A549 treated with AZD9567 at 1 μM for 4 hours (cell line): ENCODE results near the gene RRAD. TPM values are rescaled to one million over a fixed set of nuclear protein-coding genes. Genes with fewer than 3 reads are reported as not detected.

Source experiments
- total RNA-seq: library from RNA; stranded (reverse); fragments of 200-300 nt; extraction: Qiagen RNA extraction; gene quantifications from 5 replicates; pipeline ENCODE4 v1.2.3, GENCODE V29; 2022; ENCODE audit not compliant: insufficient read depth

The RRAD gene, protein sequence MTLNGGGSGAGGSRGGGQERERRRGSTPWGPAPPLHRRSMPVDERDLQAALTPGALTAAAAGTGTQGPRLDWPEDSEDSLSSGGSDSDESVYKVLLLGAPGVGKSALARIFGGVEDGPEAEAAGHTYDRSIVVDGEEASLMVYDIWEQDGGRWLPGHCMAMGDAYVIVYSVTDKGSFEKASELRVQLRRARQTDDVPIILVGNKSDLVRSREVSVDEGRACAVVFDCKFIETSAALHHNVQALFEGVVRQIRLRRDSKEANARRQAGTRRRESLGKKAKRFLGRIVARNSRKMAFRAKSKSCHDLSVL
- 24.5 to 42.4 TPM (median 33.2 TPM) in 5 replicates for total RNA-seq

GRCh38 chr16:66925322-66925840 lies at the start of gene RRAD:
Gene RRAD (minus strand): TSS chr16:66925535. CDS start chr16:66925179, 356 bp downstream.

DNA sequence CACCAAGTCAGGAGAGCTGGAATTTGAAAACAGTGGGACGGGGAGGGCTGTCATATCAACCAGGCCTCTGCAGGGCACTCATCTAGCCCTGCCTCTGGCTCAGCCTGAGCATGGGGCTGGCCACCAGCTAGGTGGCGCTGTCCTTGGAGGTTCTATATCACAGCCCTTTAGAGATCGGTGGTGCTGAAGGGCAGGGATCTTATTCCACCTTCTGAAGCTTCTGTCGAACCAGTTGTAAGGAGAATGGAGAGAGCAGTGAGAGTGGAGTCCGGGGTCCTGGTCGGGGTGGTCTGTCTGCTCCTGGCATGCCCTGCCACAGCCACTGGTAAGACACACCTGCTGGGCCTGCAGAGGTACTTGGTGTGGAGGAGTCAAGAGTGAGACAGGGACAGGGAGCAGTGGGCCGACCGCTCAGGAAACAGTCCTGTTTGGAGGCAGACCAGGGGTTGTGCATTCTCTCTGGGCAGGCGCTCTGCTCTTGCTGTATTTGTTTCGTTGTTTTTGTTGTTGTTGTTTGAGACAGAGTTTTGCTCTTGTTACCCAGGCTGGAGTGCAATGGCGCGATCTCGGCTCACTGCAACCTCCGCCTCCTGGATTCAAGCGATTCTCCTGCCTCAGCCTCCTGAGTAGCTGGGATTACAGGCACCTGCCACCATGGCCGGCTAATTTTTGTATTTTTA lies 35.9 kb upstream of the RRAD start, which contains the start of gene CES3:
Gene CES3, plus strand, starts transcription at position 202 of the 680 bp plus-strand sequence. Its CDS starts 42 bp downstream, at position 244.

GRCh38 chr16:66935314-66936011 lies 10.1 kb upstream of the RRAD start, which contains the start of gene CES2:
Gene CES2 (plus strand): TSS chr16:66935516. CDS start chr16:66935636, 120 bp downstream.

GRCh38 chr16:66934138-66934838 lies 9.0 kb upstream of the RRAD start, which contains the start of gene CIAO2B:
Gene CIAO2B (minus strand): TSS chr16:66934402. CDS start chr16:66934364, 38 bp downstream.

DNA sequence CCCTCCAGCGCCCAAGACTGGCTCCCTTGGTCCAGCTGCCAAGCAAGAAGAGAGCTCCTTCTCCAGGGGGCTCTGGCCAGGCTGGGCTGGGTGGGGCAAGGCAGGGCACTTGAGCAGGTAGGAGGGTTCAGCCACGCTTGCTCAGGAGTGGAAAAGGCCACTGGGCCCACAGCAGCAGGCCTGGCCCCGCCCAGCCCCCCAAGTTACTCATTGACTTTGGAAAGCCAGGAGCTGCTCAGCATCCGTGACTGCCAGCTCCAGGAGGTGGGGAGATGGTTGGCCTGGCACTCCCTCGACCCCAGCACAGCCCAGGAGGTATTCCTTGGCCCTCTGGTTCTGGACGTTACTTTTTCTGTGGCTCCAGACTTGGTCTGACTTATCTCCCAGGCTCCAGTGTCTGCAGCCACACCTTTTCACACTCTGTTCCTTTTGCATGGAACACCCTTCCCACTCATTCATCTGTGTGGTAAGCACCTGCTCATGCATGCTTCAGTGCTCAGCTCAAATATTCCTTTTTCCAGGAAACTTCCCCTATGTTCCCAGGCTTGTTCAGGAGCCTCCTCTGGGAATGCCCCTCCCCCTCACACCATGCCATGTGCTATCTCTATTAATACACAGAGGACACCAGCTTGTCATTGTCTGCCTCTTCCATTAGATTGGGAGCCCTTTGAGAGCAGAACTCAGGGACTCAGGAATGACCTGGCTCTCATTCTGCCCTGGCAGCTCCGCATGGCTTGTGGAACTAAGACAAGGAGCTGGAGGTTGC lies 6.3 kb downstream of the RRAD start, which contains the start of gene CDH16:
Gene CDH16, minus strand, starts transcription at position 83 of the 766 bp plus-strand sequence. CDS start 820 bp downstream, outside the sequence.

GRCh38 chr16:66880288-66881013 lies 44.9 kb downstream of the RRAD start, which contains the start of gene PDP2:
Gene PDP2 (plus strand): TSS chr16:66880515. CDS start chr16:66884285, 3,770 bp downstream.

Other genes starting within 250 kb of the RRAD start
- 24.1 to 39.8 TPM (median 37.2 TPM) in 5 replicates for gene CMTM4, start 228.8 kb downstream of the RRAD start, total RNA-seq
- 40.6 to 57.0 TPM (median 55.7 TPM) in 5 replicates for gene DYNC1LI2, start 173.9 kb downstream of the RRAD start, total RNA-seq
- gene TERB1, start 124.0 kb downstream of the RRAD start, total RNA-seq: 0.07 to 0.08 TPM in 2 of 5 replicates, not detected in the others
- 63.8 to 71.1 TPM (median 68.0 TPM) in 5 replicates for gene NAE1, start 94.6 kb downstream of the RRAD start, total RNA-seq
- gene CA7, start 81.1 kb downstream of the RRAD start, total RNA-seq: not detected in 5 replicates
- 3.4 to 7.0 TPM (median 6.1 TPM) in 5 replicates for gene PDP2, start 45.0 kb downstream of the RRAD start, total RNA-seq
- gene CDH16, start 6.7 kb downstream of the RRAD start, total RNA-seq: 2.0 to 3.6 TPM (median 2.7 TPM) in 5 replicates
- 127 to 188 TPM (median 178 TPM) in 5 replicates for gene CIAO2B, start 8.9 kb upstream of the RRAD start, total RNA-seq
- gene CES2, start 10.0 kb upstream of the RRAD start, total RNA-seq: 26.8 to 32.6 TPM (median 31.1 TPM) in 5 replicates
- gene CES3, start 35.7 kb upstream of the RRAD start, total RNA-seq: 2.1 to 6.9 TPM (median 2.2 TPM) in 5 replicates
- gene CES4A, start 63.1 kb upstream of the RRAD start, total RNA-seq: 2.1 to 3.2 TPM (median 2.9 TPM) in 5 replicates
- gene CBFB, start 103.6 kb upstream of the RRAD start, total RNA-seq: 48.0 to 74.9 TPM (median 52.6 TPM) in 5 replicates
- gene PHAF1, start 184.4 kb upstream of the RRAD start, total RNA-seq: 25.7 to 34.0 TPM (median 26.3 TPM) in 5 replicates
- gene B3GNT9, start 225.5 kb upstream of the RRAD start, total RNA-seq: 7.3 to 8.6 TPM (median 8.4 TPM) in 5 replicates
- 12.6 to 23.6 TPM (median 22.4 TPM) in 5 replicates for gene TRADD, start 234.4 kb upstream of the RRAD start, total RNA-seq
- gene FBXL8, start 234.4 kb upstream of the RRAD start, total RNA-seq: 4.9 to 12.1 TPM (median 8.9 TPM) in 5 replicates
- 5.9 to 18.4 TPM (median 16.4 TPM) in 5 replicates for gene HSF4, start 239.2 kb upstream of the RRAD start, total RNA-seq
- 43.9 to 83.6 TPM (median 80.7 TPM) in 5 replicates for gene NOL3, start 245.0 kb upstream of the RRAD start, total RNA-seq